ENCODE data around the gene FBXO44.
A peak's percentile ranks its signal among the peaks of the same experiment; 100 is the strongest.

Gene FBXO44

DNA sequence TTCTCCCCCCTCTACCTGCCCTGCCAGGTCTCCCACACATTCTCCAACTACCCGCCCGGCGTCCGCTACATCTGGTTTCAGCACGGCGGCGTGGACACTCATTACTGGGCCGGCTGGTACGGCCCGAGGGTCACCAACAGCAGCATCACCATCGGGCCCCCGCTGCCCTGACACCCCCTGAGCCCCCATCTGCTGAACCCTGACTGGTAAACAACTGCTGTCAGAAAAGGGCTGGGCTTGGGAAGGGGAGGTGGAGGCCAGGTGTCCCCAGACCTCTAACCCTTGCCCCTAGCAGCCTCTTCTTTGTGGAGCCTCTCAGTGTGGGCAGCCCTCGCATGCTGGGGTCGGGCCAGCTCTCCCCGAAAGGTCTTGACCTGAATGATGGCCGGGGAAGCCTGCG, 6.4 kb downstream of the FBXO44 start:
- DNase-seq, result no peak

DNA sequence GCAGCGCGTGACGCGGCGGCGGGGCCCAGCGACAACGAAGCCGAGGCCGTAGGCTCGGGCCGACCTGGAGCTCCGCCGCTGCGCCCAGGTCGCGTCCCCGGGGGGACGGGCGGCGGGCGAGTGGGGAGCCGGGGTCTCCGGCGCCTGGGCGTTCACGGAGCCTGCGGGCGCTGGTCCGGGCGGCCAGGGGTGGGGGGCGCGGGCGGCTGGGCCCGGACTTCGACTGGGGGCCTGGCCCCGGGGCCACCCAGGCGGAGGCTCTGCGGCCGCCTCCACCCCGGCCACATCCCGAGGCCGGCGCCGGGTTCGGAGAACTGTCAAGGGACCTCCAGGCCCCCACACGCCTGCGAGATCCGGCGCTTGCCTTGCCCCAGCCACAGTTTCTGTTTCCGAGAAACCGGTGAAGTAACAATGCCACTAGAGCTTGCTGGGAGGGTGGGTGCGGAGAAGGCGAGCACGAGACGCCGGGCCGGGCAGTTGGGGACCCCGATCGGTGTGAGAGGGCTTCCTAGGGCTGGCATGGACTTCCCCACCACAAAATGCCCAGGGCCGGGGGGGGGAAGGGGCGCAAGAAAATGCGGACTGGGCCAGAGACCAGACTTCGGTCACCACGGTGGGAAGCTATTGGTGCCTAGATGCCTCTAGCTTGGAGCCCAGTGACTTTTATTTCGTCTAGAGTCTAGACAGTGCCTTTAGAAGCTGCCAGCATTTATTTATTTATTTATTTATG, 9.8 kb downstream of the FBXO44 start:
- DNase-seq, result peak; percentile 47

DNA sequence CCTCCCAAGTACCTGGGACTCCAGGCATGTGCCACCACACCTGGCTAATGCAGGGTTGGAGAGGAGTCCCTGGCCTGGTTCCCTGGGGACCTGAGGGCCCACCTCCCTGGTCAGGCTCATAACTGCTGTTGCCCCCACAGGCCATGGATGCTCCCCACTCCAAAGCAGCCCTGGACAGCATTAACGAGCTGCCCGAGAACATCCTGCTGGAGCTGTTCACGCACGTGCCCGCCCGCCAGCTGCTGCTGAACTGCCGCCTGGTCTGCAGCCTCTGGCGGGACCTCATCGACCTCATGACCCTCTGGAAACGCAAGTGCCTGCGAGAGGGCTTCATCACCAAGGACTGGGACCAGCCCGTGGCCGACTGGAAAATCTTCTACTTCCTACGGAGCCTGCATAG, 13.8 kb downstream of the FBXO44 start:
- DNase-seq, result no peak

DNA sequence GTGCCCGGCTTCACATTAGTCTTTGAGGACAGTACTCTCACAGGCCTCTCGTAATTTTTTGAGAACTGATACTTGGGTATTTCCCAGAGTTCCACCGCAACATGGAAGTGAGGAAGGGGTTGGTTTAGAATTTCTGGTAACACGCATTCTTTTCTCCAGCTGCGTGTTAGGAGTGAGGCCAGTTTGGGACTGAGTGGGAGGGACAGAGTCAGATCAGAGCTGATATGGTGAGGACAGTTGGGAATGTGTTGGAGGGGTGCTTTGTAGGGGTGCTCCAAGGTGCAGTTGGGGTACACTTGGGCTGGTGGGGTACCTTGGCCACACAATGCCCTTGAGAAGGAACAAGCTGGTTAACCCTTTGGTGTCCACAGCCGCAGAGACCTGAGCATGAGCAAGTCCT, 16.1 kb downstream of the FBXO44 start:
- DNase-seq, result no peak

DNA sequence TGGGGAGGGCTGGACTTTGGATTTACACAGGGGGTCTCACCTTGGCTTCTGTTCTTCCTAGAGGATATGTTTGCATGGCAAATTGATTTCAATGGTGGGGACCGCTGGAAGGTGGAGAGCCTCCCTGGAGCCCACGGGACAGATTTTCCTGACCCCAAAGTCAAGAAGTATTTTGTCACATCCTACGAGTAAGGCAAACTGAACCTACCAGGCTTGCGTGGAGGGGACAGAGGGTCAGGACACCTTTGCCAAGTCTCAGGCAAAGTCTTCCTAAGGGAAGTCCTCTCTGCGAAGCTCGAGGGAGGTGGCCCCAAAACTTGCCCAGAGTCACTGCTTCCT, 16.5 kb downstream of the FBXO44 start:
- no peak for DNase-seq

DNA sequence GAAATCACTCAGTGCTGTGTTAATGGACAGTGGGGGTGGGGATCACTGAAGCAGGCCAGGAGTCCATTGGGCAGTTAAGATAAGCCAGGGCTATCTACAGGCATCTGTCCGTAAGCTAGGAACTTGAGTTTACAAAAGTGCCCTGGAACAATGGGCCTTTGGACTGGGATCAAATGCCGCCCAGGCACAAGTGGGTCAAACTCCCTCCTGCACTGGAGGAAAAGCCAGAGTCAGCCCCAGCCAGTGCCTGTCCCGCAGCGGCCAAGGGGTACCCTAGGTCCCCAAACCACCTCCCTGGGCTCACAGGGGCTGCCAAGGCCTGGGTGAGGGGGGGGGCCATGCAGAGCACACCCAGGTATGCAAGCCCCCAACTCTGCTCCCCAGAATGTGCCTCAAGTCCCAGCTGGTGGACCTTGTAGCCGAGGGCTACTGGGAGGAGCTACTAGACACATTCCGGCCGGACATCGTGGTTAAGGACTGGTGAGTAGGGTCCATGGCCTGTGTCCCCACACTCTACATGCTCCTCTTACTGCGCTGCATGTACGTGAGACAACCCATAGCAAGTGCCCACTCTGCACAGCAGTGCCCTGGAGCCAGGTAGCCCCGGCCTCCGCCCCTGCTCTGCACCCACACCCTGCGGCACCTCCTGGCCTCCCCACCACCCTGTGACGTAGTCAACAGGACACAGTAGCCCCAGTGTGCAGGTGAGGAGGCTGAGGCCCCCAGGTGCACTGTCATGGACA, 17.0 kb downstream of the FBXO44 start:
- no peak for DNase-seq

DNA sequence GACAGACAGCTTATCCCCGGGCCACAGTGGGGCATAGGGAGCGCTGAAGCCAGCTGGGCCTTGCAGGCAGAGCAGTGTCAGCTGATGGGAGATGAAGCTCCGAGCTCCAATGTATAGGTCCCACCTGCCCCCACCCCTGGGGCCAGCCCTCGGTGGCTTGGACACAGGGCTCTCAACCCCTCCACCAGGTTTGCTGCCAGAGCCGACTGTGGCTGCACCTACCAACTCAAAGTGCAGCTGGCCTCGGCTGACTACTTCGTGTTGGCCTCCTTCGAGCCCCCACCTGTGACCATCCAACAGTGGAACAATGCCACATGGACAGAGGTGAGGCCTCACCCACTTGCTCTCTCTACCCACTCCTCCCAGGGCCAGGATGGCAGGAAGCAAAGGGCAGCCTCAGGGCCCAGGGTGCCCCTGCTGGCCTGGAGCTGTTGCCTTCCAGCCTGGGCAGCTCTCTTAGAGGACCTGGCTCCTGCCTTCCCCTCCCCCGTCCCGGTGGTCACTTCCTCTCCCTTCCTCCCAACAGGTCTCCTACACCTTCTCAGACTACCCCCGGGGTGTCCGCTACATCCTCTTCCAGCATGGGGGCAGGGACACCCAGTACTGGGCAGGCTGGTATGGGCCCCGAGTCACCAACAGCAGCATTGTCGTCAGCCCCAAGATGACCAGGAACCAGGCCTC, 18.6 kb downstream of the FBXO44 start:
- no peak for DNase-seq

DNA sequence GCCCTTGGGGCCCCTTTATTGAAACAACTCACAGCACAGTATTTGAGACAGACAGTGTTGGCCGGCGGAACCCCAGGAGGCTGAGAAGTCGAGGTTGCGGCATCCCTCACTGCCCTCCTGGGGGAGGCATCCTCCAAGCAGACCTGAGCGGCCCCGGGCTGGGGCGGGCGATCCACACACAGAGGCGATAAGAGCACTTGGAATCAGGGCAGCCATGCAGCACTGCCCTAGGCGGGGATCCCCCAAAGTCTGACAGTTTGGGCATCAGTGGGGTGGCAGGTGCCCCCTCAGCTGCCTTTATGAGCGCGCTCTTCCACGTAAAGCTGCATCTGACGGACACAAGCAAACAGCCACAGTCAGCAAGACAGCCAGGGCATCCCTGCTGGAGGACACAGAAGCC, 19.8 kb downstream of the FBXO44 start:
- DNase-seq, result no peak

DNA sequence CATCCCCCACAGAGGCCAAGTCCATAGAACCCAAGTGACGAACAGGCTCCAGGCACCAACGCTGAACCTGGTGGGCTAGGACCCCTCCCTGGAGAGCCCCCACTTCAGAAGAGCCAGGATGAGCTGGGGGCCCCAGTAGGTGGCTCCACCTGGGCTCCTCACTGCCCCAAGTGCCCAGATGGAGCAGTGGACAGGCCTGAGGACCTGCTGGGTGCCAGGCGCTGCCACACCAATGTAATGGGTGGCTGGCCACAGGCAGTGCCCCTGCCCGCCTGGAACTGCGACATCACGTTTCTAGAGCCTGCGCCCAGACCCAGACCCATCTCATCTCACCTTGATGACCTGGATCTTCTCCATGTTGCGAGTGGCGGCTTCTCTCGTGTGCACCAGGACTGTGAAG, 20.6 kb downstream of the FBXO44 start:
- DNase-seq, result no peak

DNA sequence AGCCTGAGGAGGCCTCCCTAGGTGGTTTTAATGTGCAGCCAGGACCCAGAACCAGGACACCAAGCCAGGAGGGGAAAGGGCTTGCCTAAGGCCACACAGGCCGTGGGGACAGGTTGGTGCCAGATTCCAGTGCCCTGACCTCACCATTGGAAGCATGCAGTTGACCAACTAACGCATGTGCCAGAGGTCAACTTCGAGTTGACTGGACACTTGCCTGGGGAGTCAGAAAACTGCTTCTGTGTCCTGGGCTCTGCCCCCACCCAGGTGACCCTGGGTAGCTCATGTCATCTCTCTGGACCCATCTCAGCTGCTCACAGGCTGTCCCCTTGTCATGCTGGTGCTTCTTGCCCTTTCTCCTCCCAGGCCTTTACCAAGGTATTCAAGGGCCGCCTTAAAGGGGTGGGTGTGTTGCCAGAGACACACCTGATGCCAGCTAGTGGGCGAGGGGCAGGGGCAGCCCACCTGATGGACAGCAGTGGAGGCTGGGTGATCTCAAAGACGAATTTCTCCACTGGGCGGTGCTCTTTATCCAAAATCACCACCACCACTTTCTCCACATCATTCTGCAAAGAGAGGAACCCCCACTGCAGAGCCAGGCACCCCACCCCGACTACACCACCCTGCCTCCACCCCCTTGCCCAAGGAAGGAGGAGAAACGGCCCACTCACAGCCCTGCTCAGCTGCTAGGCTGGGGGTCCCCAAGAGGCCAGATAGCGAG, 21.9 kb downstream of the FBXO44 start:
- no peak for DNase-seq

DNA sequence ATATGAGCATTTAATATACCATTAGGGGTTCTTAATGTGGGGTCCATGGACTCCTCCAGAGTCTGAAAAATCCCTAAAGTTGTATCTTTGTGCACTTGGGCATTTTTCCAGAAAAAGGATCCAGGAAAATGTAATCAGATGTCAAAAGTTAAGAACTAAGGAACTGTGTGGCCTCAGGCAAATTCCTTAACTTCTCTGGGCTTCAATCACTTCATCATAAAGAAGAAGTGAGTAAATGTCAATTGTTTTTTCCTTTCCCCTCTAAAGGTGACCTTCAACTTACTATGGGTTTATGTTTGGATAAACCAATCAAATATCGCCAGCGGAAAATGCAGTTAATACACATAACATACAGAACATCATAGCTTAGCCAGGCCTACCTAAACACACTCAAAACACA, 23.8 kb downstream of the FBXO44 start:
- DNase-seq, result no peak

DNA sequence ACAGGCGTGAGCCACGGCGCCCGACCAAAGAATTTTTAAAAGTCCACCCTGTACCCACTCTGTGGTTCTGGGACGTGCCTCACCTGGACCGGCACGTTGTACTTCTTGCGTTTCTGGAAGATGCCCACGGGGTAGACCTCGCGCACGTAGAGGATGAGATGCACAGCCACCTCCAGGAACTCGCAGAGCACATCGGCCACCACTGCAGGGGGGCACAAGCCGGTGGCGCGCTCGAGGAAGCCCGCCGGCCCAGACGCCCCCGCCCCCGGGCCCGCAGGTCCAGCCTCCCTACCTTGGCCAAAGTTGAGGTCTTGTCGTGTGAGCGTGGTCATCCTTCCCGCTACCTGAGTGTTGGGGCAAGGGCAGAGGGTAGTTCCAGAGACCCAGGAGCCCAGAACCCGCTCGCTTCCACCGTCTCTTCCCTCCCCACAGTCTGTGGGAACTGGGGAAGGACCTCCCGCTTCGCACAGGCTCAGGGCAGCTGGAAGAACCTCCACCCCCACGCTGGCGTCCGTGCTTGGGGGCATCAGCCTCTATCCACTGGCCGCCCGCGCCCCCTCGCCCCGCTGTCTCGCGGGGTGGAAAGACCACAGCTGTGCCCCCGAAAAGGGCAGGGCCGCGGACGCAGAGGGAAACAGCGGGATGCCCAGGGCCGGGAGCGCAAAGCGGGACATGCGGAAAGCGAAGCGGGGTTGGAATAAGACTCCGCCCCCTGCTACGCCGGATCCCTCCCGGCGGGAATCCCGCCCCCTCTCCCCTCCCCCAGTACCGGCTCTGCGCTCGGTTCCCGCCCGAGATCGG, 25.8 kb downstream of the FBXO44 start:
- DNase-seq, result no peak

DNA sequence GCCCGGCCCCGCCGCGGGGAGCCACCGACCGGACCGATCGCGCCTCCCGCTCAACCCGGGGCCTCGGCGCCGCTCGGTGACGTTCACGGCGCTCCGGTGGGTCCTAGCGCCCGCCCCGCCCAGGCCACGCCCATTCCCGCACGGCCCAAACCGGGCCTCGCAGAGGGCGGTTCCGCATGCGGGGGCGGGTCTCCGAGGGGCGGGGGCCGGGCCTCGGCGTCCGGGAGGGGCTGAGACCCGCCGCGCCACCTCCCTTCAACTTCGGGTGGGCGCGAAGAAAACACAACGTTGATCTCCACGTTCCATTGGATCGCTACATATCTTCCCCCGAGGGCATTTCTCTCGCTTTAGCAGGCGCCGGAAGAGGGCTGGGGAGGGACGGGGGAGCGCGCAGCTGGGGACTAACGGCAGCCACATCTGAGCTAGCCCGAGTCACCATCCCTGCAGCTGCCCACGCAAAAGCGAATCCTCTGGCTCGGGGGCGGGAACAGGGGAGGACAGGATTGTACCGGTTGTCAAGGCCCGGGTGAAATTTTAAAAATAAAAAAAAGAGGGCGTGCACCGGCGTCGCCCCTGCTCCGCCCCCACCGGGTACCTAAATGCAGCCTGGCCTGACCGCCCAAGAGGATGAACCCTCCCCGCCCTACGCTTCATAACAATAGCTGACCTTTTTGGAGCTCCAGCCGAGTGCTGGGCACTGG, 26.5 kb downstream of the FBXO44 start, which contains the start of gene MAD2L2:
TSS of gene MAD2L2 (minus strand) at position 78 of the 701 bp plus-strand sequence. CDS start 547 bp downstream, outside the sequence.
- DNase-seq, result peak; percentile 63

DNA sequence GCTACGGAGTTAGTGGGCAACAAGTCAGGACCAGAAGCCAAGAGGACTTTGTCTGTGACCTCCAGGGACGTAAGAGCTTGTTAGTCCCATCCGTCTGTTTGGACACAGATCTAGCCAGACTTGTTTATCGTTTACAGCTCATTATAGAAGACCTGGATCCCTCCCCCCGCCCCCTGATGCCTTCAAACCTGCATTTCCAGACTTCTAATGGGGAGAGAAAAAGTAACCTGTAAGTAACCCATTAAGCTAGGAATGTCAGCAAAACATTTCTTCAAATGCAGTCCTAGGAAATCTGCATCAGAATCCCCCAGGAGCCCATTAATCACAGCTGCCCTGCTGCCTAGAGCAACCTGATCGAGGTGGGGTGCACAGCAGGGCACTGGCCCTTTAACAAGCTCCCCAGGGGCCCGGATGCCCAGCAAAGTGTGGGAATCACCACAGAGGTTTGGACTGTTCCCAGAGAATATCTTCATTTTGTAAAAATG, 27.7 kb downstream of the FBXO44 start:
- no peak for DNase-seq

DNA sequence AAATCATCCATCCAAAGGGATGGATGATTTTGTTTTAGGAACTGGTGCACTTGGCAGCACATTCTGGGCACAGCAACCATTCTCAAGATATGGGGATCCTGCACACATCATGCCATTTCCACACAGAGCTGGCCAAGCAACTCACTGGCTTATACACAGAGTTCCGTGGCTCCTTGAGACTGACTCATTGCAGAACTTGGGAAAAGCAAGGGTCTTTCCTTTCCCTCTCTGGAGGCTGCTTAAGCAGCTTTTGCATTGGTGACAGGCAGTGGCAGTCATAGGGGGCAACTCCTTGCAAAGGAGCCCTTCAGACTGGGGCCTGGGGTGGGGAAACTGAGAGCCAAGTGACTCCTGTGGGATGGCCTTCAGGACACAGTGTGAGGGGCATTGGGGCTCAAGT, 28.1 kb downstream of the FBXO44 start:
- DNase-seq, result no peak

DNA sequence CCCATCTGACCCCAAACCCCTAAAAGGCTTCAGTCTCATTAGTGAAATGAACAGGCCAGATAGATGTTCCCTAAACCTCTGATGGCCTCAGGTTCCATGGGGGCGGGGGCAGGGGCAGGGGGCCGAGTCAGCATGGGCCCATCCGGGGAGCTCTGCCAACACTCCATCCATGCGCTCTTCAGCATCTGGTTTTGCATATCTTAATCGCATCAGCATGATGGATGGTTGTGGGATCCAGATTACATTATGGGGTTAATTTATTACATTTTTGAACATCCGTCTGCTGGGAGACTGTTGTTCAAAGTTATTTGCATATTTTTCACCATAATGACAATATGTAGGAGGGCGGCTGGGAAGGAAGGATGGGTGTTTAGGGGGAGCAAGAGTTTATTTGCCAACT, 29.4 kb downstream of the FBXO44 start:
- no peak for DNase-seq

DNA sequence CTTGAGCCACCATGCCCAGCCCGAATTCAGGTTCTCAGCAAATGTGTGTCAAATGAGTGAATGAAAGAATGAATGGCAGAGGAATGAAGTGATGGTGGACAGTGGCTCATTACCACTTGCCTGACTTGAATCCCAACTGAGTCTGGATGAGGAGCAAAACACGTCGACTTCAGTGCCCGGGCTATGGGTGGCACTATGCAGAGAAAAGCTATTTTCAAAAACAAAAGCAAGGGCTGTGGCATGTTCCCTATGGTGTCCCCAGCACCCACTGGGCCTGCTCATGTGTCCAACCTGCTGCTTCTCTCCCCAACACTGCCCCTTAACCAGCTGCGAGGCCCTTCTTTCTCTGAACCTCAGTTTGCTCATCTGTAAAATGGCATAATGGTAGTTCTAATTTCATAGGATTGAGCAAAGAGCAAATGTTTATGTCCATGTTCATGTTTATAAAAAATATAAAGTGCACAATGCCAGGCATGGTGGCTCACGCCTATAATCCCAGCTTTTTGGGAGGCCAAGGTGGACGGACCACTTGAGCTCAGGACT, 30.6 kb downstream of the FBXO44 start:
- DNase-seq, result no peak

DNA sequence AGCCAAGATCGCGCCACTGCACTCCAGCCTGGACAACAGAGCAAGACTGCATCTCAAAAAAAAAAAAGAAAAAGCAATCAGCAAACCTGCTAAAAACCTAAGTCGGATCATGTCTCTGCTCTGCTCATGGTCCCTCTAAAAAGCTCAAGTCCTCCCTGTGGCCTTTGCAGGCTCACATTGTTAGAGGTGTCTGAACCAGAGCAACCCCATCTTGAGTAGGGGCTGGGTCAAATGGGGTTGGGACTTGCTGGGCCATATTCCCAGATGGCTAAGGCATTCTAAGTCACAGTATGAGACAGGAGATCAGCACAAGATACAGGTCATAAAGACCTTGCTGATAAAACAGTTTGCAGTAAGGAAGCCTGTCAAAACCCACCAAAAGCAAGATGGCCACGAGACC, 33.8 kb downstream of the FBXO44 start:
- DNase-seq, result no peak

DNA sequence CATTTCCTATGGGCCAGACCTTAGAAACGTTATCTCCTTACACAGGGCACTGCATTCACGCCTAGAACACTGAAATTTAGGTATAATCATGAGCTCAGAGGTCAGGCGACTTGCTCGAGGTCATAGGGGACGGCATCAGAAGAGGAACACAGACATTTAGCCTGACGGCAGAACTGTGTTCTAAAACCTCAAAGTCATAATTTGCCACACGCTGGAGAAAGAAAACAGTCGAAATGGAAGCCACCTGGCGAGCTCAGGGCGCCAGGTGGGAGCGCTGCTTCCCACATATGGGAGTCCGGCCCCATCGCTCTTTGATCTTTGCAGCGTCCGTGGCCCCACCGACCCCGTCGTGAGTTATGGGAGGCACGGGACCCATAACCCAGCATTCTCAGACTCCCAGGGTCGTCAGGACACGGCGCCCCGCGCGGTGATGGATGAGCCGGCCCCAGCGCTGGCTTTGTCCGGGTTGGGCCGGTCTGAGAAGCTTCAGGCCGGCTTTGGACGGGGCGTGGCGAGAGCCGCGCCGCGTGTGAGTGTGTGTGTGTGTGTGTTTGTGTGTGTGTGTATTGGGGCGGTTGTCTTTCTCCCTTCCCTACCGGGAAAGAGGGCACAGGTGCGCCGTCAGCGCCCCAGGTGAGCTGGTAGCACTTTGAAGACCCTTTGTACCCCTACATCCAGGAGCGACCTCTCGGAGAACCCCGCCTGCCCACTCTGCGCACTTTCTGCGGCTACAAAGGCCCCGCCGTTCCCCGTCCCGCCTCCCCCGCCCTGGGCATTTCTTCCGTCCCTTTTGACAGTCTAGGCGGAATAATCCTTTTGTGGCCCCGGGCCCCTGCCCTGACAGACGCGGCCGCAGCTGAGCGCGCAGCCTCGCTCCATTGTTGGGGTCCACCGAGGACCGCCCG, 36.0 kb downstream of the FBXO44 start:
- DNase-seq, result no peak

DNA sequence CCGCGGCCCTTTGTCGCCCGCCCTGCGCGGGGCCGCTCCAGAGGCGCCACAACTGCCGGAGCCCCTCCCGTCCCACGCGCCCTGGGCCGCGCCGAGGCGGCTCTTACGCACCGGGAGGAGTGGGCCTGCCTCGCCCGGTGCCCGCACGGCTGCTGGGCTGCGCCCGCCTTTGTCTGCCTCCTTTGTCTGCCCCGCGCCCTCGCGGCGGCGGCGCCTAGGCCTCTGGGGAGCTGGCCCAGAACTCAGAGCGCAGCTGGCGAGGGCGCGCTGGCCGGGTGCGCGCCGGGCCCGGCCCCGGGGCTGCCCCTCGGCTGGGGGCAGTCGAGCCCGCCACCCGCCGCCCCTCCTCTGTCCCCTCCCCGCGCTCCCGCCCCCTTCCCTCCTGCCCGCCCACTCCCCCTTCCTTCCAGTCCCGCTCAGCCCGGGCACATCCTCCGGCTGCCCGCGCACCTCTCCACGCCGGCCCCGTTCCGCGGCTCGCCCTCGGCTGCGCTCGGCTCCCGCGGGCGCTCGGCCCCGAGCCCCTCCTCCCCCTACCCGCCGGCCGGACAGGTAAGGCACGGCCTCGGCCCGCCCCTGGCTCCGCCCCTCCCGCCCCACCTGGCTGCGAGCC, 36.7 kb downstream of the FBXO44 start, which contains the start of gene DRAXIN:
TSS of gene DRAXIN (plus strand) at position 409 of the 613 bp plus-strand sequence. CDS start 14,549 bp downstream, outside the sequence.
- DNase-seq, result no peak

Measured in GF-D8 (cell line).